Endometrial microvascular endothelial cells (primary cell): ENCODE data around the gene TGM2. TPM values are rescaled to one million over a fixed set of nuclear protein-coding genes. Genes with fewer than 3 reads are reported as not detected.

Experiments
- in situ Hi-C: cut with HindIII; loops from 2 replicates; pipeline ENCODE4 v1.10.0; 2017; ENCODE audit warnings: low sequenced_read_pairs, low pct_unique_long_range_greater_than_20kb; ENCODE audit errors: inconsistent ontology term
- total RNA-seq: library from RNA; depleted of rRNA; stranded (reverse); fragments of >200 nt; gene quantifications from one replicate; pipeline ENCODE4 v1.2.3, GENCODE V29; 2015; ENCODE audit errors: inconsistent ontology term

Gene TGM2
- total RNA-seq, 1 donor from 2014 or later = 741 TPM

DNA sequence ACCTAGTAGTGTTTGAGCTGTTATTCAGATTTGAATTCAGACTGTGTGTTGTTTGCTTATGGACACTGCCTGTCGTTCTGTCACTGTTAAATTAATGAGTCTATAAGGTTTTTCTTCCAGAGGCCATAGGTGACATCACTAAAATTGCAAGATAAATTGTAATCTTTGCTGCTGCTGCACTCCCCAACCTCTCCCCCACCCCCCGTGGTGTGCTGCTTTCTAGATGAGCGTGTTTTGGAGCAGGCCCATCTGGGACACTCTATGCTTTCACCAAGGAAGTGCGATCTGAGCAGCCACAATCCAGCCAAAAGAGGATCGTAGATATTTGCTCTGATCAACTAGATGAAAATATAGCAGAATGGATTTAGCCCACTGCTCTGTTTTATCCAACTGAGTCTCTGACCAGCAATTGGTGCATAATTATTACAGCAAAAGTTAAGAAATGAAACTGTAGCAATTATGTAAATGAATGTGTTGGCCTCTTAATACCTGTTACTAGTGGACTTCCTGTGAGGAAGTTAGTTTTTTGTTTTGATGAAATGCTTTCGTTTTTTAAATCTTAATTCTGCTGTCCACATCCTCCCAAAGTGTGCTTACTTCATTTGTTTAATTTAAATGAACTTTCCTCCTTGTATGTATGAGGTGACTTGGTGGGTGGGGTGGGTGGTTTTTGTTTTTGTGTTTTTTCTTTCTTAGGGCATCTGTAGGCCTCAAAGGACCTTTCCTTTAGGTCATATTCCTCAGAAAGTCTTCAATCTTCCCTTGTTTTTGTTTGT, 73.4 kb downstream of the TGM2 start:
- in situ Hi-C loops = no loop called here

DNA sequence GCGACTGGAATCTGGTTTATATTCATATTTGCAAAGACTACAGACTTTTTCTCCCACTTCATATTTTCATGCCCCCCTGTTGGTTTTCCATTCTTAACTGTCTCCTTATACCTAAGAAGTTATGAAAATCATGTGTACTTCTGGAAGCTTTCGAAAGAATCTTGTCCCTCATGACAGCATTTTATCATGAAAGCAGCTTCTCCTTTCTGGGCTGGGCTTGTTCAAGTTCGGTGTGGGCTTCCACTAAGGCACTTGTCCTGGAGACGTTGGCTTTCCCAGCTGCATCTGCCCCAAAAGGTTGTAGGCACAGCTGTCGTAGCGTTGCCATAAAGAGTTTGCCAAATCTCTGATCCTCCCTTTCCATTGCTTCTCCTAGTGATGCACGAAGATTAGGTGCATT, 75.0 kb downstream of the TGM2 start:
- in situ Hi-C loops = no loop called here

DNA sequence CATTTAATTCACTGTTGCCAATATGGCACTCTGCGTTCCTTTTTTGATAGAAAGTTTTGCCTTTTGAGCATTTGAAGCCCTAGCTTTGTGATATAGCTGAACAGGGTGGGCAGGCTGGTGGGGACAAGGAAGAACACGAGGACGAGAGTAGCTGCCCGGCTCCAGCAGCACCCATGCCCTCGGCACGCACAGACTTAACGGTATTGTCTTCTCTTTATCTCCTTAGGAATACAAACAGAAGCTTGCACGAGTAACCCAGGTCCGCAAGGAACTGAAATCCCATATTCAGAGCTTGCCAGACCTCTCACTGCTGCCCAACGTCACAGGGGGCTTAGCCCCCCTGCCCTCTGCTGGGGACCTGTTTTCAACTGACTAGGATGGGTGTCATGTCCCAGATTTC, 75.6 kb downstream of the TGM2 start:
- in situ Hi-C loops = no loop called here

DNA sequence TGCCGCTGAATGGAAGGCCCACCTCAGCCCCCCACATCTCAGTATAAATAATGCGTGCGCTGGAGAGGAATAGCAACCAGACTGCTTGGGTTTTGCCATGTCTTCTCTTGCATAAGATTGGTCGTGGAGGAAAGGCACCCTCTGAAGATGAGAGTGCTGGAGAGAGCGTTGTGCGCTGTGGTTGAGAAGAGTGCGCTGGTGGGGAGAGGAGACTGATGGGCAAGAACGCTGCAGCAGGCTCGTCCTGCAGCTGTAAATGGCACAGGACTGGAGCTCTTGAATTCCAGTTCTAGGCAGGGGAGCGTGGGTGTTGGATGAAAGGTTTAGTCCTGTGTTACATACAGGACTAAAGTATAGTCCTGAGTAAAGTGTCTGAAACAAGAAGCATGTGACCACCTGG, 80.0 kb downstream of the TGM2 start:
- in situ Hi-C loops = no loop called here

DNA sequence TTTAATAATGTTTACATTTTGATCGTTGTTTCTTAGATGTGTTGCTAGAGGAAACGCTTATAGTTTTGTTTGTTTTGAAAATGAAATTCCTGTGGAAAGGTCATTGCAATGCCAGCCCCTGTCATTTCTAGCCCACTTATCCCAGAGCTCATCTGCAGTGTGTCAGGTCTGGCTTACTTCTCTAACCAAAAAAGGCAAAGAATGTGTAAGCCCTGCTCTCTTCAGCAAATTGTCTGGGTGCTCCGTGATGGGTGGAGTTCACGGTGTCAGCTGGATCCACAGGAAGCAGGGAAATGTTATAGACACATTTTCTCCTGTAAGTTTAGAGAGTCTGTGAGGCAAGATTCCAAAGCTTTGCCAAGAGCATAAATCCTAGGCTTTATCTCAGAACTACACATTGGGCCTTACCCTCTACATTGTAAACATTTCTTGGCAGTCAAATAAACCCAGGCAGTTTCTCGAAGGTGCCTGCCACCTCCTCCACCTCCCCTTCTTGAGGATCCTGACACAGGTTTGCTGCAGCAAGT, 80.6 kb downstream of the TGM2 start:
- in situ Hi-C loops = no loop called here

DNA sequence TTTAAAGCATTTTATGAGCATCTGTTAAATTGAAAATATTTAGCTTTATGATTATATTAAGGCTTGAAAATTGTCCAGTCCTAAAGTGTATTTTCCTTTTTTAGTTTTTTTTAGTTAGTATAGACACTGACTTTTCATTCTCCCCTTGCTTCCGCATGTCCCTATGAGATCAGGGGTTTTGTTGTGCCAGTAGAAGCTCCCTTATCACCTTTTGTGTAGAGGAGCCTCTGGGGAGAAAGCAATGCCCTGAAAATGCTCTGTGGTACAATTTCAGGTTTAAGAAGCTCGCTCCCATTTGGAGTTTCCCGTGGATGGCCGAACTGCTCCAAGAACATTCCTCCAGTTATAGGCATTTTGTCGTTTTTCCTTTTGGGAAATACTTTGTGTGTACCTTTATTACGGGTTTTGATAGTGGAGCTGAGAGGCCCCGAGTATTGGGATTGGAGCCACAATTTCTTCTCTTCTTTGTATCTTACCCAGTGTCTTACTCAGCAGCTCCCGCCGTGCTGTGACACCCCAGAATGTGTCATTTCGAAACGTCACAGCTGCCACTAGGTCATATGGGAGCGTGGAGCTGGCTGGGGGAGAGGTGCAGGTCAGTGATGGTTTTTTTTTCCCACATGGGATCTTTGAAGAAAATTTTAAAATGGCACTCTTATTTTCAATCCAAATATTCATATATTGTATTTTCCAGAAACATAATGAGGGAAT, 81.6 kb downstream of the TGM2 start:
- in situ Hi-C loops = no loop called here

DNA sequence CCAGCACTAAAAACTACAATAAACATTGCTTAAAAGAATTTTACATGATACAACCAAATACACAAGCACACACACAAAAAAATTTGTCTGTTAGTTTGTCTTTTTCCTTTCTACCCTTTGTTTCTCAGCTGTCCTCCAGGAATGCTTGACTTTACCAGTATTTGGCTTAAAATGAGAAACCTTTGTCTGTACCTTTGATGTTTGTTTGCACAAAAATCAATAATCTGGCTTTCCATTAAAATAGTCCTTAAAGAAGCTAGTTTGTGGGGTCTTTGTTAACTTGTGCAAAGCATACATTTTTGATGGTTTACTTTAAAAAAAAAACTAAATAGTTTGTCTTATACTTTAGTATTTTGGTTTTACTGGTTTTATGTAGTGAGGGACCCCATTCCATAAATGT, 82.2 kb downstream of the TGM2 start:
- in situ Hi-C loops = no loop called here

DNA sequence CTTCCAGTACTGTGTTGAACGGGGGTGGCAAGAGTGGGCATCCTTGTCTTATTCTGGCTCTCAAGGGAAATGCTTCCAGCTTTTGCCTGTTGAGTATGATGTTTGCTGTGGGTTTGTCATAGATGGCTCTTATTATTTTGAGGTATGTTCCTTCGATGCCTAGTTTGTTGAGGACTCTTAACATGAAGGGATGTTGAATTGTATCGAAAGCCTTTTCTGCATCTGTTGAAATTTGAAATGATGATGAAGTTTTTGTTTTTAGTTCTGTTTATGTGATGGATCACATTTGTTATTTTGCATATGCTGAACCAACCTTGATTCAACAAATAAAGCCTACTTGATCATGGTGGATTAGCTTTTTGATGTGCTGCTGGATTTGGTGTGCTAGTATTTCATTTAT, 83.5 kb downstream of the TGM2 start:
- in situ Hi-C loops = no loop called here

DNA sequence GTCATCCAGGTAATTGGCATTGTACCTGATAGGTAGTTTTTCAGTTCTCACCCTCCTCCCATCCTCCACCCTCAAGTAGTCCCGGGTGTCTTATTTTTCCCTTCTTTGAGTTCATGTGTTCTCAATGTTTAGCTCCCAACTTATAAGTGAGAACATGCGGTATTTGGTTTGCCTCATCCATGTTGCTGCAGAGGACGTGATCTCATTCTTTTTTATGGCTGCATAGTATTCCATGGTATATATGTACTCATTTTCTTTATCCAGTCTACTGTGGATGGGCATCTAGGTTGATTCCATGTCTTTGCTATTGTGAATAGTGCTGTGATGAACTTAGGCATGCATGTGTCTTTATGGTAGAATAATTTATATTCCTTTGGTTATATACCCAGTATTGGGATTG, 85.7 kb downstream of the TGM2 start:
- in situ Hi-C loops = loop anchor here (10.0 kb wide), 1 partner anchor 85 kb away; the partner anchor contains the start of gene TGM2

DNA sequence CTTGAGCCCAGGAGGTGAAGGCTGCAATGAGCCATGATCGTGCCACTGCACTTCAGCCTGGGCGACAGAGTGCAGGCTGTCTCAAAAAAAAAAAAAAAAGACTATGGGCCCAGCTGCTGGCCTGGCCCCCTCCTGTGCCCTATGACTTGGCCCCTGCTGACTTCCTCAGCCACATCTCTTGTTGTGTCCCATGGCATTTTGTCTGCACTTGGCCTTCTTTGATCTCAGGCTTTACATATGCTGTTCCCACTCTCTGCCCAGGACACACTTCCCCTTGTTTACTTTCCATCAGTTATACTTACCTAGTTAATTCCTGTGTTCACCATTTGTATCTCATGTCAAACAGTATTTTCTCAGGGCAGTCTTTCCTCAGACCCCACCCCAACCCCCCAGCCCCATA, 87.0 kb downstream of the TGM2 start:
- in situ Hi-C loops = loop anchor here (10.0 kb wide), 1 partner anchor 87 kb away; the partner anchor contains the start of gene TGM2

Other genes starting within 250 kb of the TGM2 start
- 22.5 TPM for gene TTI1, start 131.8 kb downstream of the TGM2 start, total RNA-seq
- 13.1 TPM for gene RPRD1B, start 131.5 kb downstream of the TGM2 start, total RNA-seq
- gene KIAA1755, start 95.5 kb upstream of the TGM2 start, total RNA-seq = 1.0 TPM
- gene BPI, start 138.9 kb upstream of the TGM2 start, total RNA-seq = not detected
- not detected for gene LBP, start 181.2 kb upstream of the TGM2 start, total RNA-seq